MM.1S (cell line): Measurements from ENCODE around the gene TBC1D21.

Source experiments
- DNase-seq: peaks from one replicate; pipeline ENCODE4 v3.0.0-alpha.2; 2015
- H2AFZ ChIP-seq: fragments of 300-600 bp; sonication (generic); 2 replicates; pipeline ENCODE4 v1.6.0; 2016; ENCODE audit warnings: antibody characterized with exemption, low read length
- H3F3A ChIP-seq: fragments of 300-600 bp; sonication (generic); 2 replicates; pipeline ENCODE4 v1.6.1; 2016; ENCODE audit warnings: mild to moderate bottlenecking, antibody characterized with exemption, low read length, moderate library complexity, mixed read lengths; ENCODE audit not compliant: insufficient read depth
- H3K27ac ChIP-seq: fragments of 300-600 bp; sonication (generic); 2 replicates; pipeline ENCODE4 v1.5.1; 2016; ENCODE audit warnings: mild to moderate bottlenecking, low read length
- H3K27me3 ChIP-seq: fragments of 300-600 bp; sonication (generic); replicated peaks from 2 replicates; pipeline ENCODE4 v1.6.0; 2016; ENCODE audit warnings: low read length; ENCODE audit not compliant: insufficient read depth
- H3K36me3 ChIP-seq: fragments of 300-600 bp; sonication (generic); replicated peaks from 2 replicates; pipeline ENCODE4 v1.6.1; 2016; ENCODE audit warnings: mild to moderate bottlenecking, low read length, mixed read lengths; ENCODE audit not compliant: insufficient read depth
- H3K4me1 ChIP-seq: fragments of 300-600 bp; sonication (generic); 2 replicates; pipeline ENCODE4 v1.6.1; 2016; ENCODE audit warnings: low read length, mixed read lengths
- H3K4me2 ChIP-seq: fragments of 300-600 bp; sonication (generic); 2 replicates; pipeline ENCODE4 v1.6.0; 2016; ENCODE audit warnings: low read depth, low read length
- H3K4me3 ChIP-seq: fragments of 300-600 bp; sonication (generic); 2 replicates; pipeline ENCODE4 v1.5.1; 2016; ENCODE audit warnings: low read length, mixed read lengths
- H3K79me2 ChIP-seq: fragments of 300-600 bp; sonication (generic); 2 replicates; pipeline ENCODE4 v1.6.1; 2016; ENCODE audit warnings: mixed run types, low read length, mixed read lengths
- H3K9ac ChIP-seq: fragments of 300-600 bp; sonication (generic); 2 replicates; pipeline ENCODE4 v1.6.1; 2016; ENCODE audit warnings: low read length, mixed read lengths
- H3K9me2 ChIP-seq: fragments of 300-600 bp; sonication (generic); replicated peaks from 2 replicates; pipeline ENCODE4 v1.6.1; 2016; ENCODE audit warnings: mild to moderate bottlenecking, low read length, mixed read lengths; ENCODE audit not compliant: insufficient read depth
- H3K9me3 ChIP-seq: fragments of 300-600 bp; sonication (generic); replicated peaks from 2 replicates; pipeline ENCODE4 v1.6.1; 2016; ENCODE audit warnings: mild to moderate bottlenecking, low read length, mixed read lengths; ENCODE audit not compliant: insufficient read depth
- H4K20me1 ChIP-seq: fragments of 300-600 bp; sonication (generic); 2 replicates; pipeline ENCODE4 v1.6.1; 2016; ENCODE audit warnings: mild to moderate bottlenecking, low read length, moderate library complexity, mixed read lengths; ENCODE audit not compliant: insufficient read depth
- EZH2 ChIP-seq: fragments of 300-600 bp; sonication (generic); optimal IDR thresholded peaks from 2 replicates; pipeline ENCODE3; 2017; ENCODE audit warnings: low read depth, mild to moderate bottlenecking, antibody characterized with exemption, low read length, mixed read lengths
- EZH2phosphoT487 ChIP-seq: fragments of 300-600 bp; sonication (generic); IDR thresholded peaks from 2 replicates; pipeline ENCODE4 v1.6.1; 2018; ENCODE audit warnings: antibody characterized with exemption, low read length
- TF ChIP-seq, protein P1 (sequence below): fragments of 300-600 bp; sonication (generic); IDR thresholded peaks from 2 replicates; pipeline ENCODE4 v1.5.1; 2016; ENCODE audit warnings: antibody characterized with exemption, low read length, mixed read lengths

Gene TBC1D21

DNA sequence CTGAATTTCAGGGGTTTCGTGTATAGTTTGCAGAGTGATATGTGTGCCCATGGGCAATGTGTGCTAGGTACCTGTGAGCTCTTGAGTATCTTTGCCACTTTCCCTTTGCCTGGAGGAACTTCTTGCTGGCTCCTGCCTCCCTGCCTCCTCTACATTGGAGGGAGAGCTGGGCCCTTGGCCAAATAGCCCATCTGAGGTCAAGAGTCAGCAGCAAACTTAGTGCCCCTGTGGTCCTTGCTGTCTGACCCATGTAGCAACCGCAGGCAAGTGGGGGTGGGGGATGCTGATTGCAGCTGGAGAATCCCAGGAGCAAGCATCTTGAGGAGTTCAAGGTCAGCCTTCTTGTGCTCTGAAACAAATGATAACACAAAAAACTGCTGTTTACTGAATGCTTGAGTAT is 5.4 kb upstream of the TBC1D21 start:
- H4K20me1 ChIP-seq = no peaks in the 10 kb centered on the region
- H3K4me2 ChIP-seq = no peak overlapping the region
- H3K27ac ChIP-seq = no peak overlapping the region
- no peaks in the 10 kb centered on the region for H3K36me3 ChIP-seq
- H3K9me3 ChIP-seq = no peaks in the 10 kb centered on the region
- no peaks in the 10 kb centered on the region for H3K79me2 ChIP-seq
- H2AFZ ChIP-seq = no peak overlapping the region
- H3K9ac ChIP-seq = no peak overlapping the region
- DNase-seq = no peak
- no peak overlapping the region for H3K4me3 ChIP-seq
- TF ChIP-seq EZH2 = no peak
- TF ChIP-seq, protein P1, sequence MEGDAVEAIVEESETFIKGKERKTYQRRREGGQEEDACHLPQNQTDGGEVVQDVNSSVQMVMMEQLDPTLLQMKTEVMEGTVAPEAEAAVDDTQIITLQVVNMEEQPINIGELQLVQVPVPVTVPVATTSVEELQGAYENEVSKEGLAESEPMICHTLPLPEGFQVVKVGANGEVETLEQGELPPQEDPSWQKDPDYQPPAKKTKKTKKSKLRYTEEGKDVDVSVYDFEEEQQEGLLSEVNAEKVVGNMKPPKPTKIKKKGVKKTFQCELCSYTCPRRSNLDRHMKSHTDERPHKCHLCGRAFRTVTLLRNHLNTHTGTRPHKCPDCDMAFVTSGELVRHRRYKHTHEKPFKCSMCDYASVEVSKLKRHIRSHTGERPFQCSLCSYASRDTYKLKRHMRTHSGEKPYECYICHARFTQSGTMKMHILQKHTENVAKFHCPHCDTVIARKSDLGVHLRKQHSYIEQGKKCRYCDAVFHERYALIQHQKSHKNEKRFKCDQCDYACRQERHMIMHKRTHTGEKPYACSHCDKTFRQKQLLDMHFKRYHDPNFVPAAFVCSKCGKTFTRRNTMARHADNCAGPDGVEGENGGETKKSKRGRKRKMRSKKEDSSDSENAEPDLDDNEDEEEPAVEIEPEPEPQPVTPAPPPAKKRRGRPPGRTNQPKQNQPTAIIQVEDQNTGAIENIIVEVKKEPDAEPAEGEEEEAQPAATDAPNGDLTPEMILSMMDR = no peak
- no peak for TF ChIP-seq EZH2phosphoT487
- H3K27me3 ChIP-seq = peaks cover 89% of the 10 kb centered on the region
- no peaks in the 10 kb centered on the region for H3F3A ChIP-seq
- no peaks in the 10 kb centered on the region for H3K4me1 ChIP-seq
- no peaks in the 10 kb centered on the region for H3K9me2 ChIP-seq

DNA sequence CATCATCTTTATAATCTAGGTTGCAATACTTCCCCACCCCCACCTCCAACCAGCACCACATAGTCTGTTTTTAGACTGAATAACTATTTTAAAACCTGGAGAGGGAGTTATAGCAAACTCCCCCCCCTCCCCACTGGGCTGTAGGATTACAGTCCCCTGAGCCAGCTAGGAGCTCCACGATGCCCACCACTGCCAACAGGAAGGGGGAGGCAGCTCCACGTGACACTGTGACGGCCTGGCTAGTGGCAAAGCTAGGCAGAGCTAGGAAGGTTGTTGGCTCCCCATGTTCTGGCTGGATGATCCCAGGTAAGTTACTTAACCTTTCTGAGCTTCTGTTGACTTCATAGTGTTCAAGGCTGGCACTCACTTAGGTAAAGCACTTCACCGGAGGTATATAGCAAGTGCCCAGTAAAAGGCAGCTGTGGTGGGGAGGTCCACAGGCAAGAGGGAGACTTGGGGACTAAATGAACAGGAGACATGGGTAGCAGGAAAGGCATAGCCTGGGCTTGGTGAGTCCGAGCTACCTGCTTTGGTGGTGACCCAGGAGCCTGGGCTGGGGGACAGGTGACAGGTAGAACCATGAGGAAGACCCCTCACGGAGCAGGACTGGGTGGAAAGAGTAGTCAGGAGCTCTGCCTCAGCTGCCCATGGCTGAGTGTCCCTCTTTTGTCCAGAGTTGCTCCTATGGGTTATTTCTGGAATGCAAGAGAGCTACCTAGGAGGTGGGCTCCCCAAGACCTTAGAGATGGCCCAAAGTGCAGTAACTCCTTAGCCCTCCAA is 4.0 kb upstream of the TBC1D21 start:
- H2AFZ ChIP-seq = no peak overlapping the region
- H3F3A ChIP-seq = no peaks in the 10 kb centered on the region
- TF ChIP-seq, protein P1 = no peak
- TF ChIP-seq EZH2 = no peak
- no peak for TF ChIP-seq EZH2phosphoT487
- no peak overlapping the region for H3K4me3 ChIP-seq
- no peaks in the 10 kb centered on the region for H3K9me2 ChIP-seq
- no peaks in the 10 kb centered on the region for H4K20me1 ChIP-seq
- peaks cover 84% of the 10 kb centered on the region for H3K27me3 ChIP-seq
- no peaks in the 10 kb centered on the region for H3K4me1 ChIP-seq
- no peaks in the 10 kb centered on the region for H3K79me2 ChIP-seq
- no peaks in the 10 kb centered on the region for H3K36me3 ChIP-seq
- H3K9ac ChIP-seq = no peak overlapping the region
- H3K9me3 ChIP-seq = no peaks in the 10 kb centered on the region
- no peak overlapping the region for H3K27ac ChIP-seq
- no peak overlapping the region for H3K4me2 ChIP-seq
- no peak for DNase-seq

DNA sequence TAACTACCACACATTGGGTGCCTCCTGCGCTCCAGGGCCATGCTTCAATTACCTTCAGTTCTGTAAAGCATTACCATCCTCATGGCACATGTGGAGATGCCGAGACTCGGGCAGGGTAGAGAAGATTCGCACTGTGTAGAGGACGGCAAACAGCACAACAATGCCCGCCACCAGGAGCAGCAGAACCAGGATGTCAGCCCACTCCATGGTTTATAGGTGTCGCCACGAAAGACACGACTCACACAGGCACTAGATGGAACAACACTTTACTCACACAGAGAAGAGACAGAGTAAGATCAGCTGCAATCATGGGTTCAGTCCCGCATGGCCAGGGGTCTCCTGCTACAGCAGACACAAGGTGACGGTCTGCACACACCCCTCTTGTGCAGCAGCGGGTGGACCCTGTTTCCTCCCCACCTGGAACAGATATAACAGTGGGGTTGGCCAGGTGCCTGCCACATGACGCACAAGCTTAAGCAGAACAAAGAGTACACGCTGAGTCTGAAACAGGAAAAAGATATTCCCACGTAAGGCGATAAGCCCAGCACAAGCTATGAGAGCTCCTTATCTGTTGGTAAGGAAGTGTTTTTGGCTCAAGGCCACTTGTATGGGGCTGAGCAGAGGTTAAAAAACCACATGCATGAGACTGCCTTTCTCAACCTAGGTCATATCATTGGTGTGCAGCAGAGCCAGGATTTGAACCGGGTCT is 2.5 kb upstream of the TBC1D21 start:
- no peaks in the 10 kb centered on the region for H3K9me2 ChIP-seq
- no peaks in the 10 kb centered on the region for H3K9me3 ChIP-seq
- H3F3A ChIP-seq = no peaks in the 10 kb centered on the region
- peaks cover 70% of the 10 kb centered on the region for H3K27me3 ChIP-seq
- no peak overlapping the region for H3K9ac ChIP-seq
- TF ChIP-seq EZH2 (no peak), EZH2phosphoT487 (no peak)
- TF ChIP-seq, protein P1 = no peak
- DNase-seq = no peak
- no peaks in the 10 kb centered on the region for H3K36me3 ChIP-seq
- no peak overlapping the region for H2AFZ ChIP-seq
- H3K4me2 ChIP-seq = no peak overlapping the region
- H4K20me1 ChIP-seq = no peaks in the 10 kb centered on the region
- no peaks in the 10 kb centered on the region for H3K79me2 ChIP-seq
- no peaks in the 10 kb centered on the region for H3K4me1 ChIP-seq
- H3K27ac ChIP-seq = no peak overlapping the region
- H3K4me3 ChIP-seq = no peak overlapping the region
